NCI-H460 (cell line): Measurements from ENCODE around the gene TRIL. TPM values are rescaled to one million over a fixed set of nuclear protein-coding genes. Genes with fewer than 3 reads are reported as not detected.

Experiments
- DNase-seq: peaks from one replicate; pipeline ENCODE4 v3.0.0-alpha.2; 2016; ENCODE audit warnings: low read depth; ENCODE audit errors: extremely low read depth
- total RNA-seq: library from RNA; depleted of rRNA; stranded (reverse); fragments of >200 nt; shearing (Covaris generic); gene quantifications from 2 replicates; pipeline ENCODE4 v1.2.3, GENCODE V29; 2014

TRIL gene
- total RNA-seq, 1 experiment from 2014 or later: 0.05 TPM

DNA sequence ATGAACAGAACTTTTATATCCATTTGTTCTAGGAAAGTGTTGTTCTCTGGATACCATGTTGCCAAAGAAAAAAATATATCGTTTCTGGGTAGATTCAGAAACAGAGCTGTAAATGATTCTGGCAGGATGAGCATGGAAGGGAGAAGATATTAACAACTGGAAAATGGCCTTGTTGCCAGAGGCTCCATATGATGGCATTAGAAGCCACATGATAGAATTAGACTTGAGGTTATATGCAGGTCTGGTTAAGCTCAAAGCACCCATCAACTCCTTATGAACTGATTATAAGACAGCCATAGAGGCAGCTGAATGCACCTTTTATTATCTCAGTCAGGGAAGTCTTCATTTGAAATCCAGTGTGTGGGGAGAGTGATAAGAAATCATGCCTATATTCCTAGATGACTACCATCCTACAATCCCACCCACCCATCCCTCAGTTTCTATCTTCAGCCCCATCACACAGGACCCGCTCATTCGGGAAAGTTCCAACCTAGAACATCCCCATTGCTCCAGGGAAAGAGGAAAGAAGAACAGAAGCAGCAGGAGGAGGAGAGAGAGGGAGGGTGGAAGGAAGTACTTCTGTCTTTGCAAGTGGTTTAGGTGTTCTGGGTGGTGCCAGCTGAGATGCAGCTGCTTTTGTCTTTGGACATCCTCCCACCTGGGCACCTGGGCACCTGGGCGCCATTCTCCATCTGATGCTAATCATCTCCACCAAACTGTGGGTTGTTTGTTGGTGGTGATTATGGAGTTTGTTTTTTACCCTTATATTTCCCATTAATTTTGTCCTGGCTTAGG lies 25.5 kb upstream of the TRIL start:
- no peak for DNase-seq

DNA sequence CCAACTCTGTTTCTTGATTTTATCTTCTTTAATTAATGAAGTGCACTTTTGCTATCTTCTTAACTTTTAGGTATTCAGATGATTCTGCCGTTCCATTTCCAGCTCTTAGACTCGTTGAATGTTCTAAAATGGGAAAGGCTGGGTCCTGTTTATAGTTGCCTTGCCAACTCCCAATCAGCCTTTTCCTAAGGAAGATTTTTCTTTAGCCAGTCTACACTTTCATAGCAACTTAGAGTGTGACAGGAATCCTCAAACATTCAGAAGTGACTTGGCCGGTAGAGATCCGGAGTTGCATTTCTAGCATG lies 23.0 kb upstream of the TRIL start:
- no peak for DNase-seq

DNA sequence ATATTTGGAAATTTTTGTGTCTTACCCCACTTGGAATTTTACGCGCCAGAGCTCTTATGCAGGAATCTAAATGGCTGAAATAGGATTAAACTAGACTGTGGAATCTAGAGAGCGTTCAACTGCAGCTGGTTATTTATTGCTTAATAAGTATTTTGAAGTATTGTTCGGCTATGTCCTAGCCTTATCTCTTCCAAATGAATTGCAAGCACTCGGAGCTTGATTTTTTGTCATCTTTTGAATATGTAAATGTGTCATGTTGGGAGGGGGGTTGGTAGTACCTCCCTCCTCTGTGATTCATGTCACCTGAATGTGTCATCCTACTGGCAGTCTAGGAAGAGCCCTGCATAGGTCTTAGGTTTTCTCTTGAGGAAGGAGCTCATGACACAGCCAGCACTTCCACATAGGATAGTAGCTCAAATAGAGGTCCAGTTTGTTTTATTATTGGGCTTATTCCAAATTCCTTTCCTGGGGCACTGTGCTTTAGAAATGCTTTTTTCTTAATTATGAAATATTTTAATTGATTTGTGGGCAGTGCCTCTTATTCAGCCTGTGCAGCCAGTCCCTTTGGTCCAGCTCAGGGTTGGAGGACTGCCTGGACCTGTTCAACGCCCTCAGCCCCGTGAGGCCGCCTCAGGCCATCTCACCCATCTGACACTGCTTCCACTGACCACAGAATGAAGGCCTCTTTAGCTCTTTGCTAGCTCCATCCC lies 22.5 kb upstream of the TRIL start:
- DNase-seq: no peak

DNA sequence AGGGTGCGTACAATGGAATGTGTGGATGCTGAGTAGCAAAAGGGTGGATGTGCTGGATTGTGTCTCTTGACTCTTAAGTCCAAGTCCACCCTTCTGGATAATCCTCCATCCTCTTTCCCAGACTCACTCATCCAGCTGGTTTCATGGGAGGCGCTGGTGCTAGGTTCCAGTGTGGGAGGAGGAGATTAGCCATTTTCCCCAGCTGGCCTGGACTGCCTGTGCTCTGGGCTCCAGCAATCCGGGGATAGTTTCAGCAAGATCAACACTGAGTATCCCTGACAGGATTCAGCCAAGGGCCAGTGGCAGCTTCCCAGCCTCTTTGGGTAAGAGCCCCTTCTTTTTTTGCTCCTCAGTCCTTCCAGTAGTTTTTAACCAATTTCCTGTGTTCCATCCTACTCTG lies 21.6 kb upstream of the TRIL start:
- DNase-seq: no peak

DNA sequence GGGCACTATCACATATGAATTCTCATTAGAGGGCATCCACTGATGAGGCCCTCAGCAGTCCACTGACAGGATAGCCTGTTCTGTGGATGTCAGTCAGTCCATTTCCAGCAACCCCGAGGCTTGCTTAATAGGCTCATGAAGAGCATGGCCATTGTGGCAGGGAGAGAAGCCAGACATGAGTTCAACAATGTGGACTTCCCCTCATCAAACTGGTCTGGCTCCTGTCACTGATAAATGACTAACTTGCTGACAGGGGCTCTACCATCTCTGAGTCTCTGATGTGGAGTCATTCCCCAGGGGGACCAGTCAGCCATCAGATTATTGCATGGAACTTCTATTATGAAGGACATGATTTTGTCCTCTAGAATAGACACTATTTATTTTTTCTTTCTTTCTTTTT lies 19.8 kb upstream of the TRIL start:
- DNase-seq: no peak

DNA sequence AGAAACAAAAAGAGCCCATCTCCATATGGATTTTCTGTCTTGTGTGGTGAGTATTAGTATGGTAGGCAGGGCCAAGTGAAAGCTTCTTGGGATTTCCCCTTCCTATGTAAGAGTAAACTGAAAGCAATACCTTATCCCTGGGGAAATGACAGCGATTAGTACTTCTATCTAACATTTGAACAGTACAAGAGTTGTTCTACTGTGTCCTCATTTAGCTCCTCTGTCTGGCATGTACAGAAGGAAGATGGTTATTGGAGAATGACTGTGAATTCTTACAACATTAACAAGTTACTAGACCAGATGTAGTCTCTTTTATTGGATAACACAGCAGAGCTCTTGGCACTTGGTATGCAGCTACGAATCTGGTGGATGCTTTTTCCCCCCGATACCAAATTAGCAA lies 17.9 kb upstream of the TRIL start:
- no peak for DNase-seq

DNA sequence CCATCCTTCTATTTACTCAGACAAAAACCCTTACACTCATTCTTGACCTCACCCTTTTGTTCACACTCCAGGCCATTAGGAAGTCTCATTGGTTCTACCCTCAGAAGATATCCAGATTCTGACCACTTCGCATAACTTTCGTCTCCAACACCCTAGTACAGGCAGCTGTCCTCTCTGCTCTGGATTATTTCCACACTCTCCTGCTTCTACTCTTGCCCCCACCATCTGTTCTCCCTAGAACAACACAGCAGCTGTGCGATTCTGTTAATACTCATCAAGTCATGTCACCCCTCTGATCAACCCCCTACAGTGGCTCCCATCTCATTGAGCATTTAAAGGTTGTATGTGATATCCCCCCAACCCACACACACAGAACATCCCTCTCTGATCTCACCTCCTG lies 15.5 kb upstream of the TRIL start:
- DNase-seq: no peak

DNA sequence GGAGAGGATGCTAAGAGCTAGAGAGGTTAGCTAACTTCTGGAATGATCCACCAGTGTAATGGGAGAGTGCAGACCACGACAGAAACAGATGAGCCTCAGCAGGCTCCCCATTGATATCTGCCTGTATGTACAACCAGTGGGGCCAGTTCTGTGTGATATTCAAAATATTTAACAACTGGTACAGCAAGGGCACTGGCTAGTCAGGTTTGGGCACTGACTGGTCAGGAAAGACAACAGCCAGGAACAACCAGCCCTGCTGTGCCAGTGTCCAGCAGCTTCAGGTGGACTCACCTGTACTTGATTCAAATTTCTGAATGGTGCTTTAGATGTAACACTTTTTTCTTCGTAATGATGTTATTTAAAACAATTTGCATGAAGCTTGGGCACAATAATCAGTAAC lies 5.9 kb upstream of the TRIL start:
- DNase-seq: no peak

DNA sequence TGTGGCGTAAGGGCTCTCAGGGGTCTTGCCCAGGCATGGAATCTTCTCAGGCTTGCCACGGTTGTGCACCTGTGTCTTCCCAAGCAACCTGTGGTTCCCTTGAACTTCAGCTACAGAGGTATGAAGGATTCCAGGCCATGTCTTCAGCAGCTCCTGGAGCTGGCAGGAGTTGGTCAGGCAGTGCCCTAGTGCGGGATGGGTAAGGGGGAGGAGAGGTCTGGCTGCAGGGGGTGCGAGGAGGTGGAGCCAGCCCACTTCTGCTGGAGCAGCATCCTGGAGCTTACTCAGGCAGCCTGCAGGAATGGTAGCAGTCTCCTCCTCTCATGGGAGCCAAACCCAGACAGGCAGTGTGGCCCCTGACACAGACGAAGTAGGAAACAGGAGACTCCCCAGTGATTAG lies 3.8 kb upstream of the TRIL start:
- no peak for DNase-seq

DNA sequence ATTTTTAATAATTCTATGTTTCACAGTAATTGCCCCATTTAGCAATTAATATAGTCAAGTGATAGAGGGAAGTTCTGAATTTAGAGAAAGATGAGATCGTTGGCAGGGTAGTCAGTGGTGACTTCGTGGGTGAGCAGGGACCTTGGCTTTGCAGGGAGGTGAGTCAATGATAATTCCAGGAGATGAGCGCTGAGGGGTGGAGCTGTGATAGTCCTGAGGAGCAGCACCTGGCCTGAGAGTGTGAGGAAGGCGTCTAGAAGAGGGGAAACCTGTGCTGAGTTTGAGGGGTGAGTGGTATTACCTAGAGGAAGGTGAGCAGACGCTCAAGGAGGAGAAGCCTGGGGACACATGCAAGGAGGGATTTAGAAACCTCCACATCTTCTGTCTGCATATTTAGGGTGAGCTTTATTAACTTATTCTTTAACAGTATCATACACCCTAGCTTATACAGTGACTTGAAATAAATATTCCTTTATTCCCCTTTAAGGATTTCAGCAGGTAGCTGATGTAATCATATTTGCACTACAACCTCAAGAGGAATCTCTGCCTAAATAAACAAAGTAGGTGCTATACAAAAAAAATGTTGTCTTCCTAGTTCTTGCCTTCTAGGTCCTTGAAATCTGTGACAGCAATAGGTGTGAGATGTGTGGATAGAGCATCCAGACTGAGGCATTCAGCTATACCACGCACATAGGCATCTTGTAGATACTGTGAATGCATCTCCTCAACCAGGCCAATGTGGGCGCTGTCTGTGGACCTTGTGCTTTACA lies 2.1 kb upstream of the TRIL start:
- no peak for DNase-seq

DNA sequence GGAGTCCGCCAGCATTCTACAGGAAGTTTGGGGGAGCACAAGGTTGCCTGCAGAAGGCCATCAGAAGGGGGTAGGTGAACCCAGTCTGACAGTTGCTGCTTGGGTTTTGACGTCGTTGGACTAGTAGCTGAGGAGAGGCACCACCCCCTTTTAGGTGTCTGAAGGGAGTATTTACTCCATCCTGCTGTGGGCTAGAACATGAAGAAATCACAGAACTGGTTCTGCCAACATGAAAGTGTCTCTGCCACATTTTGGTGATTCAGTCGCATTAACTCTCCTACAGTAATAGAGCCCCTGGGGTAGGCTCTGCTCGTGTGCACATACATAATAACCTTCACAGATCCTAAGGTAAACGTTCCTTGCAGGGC lies 834 bp upstream of the TRIL start:
- DNase-seq: no peak

DNA sequence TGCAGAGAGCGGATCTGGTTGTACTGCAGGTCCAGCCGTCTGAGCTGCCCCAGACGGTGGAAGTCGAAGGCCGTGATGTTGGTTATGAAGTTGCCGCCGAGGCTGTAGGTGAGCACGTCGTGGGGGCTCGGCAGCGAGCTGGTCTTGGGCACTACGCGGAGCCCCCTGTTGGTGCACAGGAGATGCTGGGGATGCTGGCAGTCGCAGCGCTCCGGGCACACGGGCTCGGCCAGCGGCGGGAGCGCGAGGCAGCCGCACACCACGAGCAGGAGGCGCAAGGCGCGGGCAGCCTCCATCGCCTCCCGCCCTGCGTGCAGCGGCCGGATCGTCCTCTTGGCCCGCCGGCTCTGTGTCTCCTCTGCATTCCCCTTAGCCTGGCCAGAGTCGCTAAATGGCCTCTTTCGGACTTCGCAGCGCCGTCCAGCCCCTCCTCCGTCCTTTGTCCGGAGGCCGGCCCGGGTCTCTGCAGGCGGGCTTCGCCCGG lies 337 bp downstream of the TRIL start:
- no peak for DNase-seq

DNA sequence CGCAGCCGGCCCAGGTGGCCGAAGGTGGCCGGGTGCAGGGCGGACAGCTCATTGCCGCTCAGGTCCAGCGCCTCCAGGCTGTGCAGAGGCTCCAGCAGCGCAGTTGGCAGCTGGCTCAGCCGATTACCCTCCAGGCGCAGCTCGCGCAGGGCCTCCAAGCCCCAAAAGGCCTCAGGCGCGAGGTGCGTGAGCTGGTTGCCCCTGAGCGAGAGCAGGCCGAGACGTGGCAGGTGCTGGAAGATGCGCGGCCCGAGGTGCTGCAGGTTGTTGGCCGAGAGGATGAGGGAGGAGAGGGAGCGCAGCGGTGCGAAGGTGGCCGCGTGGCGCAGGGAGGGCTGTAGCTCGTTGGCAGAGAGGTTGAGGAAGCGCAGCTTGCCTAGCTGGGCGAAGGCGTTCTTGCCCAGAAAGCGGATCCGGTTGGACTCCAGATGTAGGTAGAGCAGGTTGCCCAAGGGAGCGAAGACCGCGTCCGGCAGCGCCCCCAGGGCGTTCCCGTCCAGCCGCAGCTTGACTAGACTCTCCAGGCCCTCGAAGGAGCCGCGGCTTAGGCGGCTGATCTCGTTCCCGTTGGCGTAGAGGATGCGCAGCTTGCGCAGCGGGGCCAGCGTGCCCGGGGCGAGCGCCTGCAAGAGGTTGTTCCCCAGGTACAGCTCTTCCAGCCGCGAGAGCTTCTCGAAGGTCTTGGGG lies 923 bp downstream of the TRIL start:
- DNase-seq: no peak

DNA sequence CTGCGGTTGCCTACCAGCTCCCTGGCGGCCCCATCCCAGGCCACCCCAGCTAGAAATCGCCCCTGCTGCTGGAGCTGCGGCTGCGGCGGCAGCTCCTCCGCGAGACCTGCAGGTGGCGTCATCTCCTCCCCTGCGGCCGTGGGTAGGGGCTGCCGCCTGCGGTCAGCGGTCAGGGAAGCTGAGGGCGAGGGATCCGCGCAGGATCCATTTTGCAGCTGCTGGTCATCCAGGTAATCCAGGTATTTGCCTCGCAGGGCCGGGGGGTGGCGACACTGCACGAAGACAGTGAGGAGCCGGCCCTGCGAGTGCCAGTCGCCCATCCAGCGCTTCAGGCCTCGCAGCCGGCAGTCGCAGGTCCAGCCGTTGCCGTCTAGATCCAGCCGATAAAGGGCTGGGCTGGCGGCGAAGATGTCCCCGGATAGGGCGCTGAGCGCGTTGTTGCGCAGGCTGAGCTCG lies 1.5 kb downstream of the TRIL start:
- no peak for DNase-seq

DNA sequence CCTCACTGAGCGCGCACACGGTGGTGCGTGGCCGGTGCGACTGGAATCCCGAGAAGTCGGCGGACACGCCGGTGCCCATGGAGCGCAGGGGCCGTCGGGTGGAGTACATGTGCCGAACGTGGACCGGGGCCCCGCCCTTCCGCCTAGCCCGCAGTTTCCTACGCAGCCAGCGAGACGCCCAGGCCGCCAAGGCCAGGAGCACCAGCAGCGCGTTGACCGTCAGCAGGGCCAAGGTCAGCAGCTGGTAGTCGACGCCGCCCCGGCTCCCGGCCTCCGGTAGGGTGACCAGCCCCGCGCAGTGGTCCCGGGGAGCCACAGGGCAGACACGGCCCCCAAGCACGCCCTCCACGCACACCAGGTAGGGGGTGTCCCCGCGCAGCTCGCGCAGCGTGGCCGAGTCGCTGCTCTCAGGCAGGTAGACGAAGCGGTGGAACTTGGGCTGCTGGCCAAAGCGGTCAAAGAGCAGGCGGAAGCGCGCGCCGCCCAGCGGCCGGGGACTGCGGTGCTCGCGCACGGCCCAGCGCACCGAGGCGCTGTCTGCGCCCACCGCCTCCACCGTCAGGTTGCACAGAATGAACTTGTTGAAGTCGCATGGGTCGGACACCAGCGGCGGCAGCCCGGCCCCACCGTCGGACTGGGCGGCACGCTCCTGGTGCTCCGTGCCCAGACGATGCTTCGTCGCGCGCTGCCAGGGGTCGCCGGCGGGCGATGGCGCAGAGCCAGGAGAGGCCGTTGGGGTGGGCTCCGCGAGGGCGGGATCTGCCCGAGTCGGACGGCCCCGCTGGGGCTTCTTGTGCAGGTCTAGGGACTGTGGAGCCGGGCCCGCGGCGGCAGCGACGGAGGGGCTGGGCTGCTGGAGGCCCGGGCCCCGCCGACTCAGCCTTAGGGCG lies 2.2 kb downstream of the TRIL start:
- peak; percentile 46 for DNase-seq

DNA sequence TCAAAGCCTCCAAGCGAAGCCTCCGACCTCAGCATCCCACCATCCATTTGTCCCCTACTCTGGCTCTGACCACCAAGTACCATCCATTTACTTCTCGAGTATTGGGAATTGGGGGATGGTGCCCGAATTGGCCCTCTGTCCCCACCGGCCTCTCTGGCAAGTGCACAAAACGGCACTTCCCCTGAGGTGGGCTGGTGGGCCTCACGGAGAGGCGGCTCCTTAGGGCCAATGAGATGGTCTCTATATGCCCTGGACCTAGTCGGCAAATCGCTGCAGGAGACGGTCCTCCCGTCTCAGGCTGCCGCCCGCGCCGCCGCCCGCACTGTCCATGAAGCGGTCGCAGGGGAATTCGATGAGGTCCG lies 2.8 kb downstream of the TRIL start:
- DNase-seq: no peak

DNA sequence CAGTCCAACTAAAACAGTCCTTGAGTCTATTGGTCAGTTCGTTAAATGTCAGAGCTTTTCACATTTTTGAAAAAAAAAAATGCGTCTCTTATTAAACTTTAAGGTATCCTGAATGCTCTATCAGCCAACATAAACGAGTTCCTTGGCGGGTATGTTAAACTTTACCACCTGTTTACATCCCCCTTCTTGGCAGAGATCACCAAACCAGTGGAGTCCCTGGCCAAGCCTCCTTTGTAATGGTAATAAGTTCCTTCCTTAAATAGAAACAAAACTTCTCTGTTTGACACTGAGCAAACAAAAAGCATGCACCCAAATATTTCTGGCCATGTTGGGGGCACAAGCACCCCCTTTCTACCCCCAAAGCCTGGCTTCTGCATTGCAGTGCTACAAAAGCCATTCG lies 3.2 kb downstream of the TRIL start:
- DNase-seq: no peak

DNA sequence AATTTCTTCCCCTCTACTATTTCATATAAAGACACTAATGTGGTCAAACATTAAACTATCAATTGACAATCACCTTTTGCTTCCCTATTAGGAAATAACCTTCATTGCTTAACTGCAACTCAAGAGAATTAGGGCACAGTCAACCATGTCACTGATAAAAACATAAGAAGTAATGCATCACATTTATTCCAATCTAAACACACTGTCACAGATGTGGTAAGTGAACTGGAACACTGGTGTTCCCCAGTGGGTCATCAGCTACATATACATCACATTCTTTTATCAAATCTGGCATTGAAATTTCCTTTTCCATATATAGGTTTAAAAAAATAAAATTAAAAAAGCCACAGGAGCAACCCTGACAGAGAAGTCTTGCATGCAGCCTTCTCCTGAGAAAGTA lies 3.7 kb downstream of the TRIL start:
- no peak for DNase-seq

DNA sequence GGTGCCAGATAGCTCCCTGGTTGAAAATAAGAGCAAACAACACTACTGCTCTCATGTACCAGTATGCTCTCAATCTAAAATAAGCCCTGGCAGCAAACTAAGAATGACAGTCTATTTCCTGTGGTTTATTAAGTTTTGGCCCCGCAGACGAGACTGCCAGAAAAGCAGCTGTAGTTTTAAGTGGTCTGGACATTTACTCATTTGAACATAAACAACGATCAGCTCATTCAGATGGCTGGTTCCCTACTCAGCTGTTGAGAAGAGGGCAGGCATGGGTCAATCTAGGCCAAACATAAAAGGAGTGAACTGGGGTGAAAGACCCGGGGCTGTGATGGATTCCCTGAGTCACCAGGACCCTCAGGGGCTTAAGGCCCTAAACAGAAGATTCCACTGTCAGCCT lies 4.5 kb downstream of the TRIL start:
- no peak for DNase-seq

DNA sequence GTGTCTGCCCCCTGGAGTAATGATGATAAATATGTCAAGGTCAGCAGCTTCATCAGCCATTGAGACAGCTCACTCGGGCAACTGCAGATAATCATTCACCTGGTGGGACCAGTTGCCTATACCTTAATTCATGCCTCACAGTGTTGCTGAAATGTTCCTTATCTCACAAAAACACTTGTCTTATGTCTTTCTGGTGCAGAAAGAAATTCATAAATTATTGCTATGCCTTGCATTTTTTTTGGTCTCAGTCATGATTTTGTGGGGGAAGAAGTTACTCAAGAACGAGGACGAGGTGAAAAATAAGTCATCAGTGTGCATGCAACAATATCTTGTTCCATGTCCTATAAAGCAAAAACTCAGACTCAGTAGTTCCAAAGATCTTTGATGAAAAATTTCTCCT lies 16.0 kb downstream of the TRIL start:
- no peak for DNase-seq
